ENCODE measurements around the gene MARK3. TPM values are rescaled to one million over a fixed set of nuclear protein-coding genes. Genes with fewer than 3 reads are reported as not detected.

Gene MARK3
- total and polyA plus RNA-seq, 2 donors from 2014 or later = 39.8 to 83.1 TPM

DNA sequence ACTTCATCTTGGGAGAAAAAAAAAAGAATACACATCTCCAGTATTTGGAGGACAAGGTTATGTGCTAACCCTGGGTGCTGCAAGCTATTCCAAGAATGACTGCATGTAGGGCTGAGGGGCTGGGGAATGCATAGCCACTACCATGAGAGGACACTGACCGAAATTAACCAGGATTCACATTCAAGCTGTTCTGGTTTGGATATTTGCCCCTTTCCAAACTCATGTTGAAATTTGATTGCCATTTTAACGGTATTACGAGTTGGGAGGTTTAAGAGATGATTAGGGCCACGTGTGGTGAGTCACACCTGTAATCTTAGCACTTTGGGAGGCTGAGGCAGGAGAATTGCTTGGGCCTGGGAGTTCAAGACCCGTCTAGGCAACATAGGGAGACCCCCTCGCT lies 18.5 kb upstream of the MARK3 start:
- no peak for FAIRE-seq

DNA sequence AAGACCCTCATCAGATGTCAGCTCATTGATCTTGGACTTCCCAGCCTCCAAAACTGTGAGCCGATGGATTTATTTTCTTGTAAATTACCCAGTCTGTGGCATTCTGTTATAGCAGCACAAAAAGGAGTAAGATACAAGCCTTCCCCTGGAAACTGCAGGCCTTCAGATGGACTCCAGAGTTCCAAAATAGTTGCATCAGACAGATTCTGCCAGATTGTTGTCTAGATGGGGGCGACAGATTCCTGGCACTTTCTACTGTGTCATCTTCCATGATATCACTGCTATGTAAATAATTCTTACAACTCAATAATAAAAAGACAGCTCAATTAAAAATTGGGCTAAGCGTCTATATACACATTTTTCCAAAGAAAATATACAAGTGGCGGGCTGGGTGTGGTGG lies 17.2 kb upstream of the MARK3 start:
- no peaks in the 10 kb centered on the region for H3K4me1 ChIP-seq (ENCODE audit: control insufficient read depth in 2 of 3, insufficient read depth in 2 of 3, low read depth in 1 of 3, low read length in 3 of 3)
- H3K4me3 ChIP-seq (ENCODE audit: low read length in 3 of 3) = no peak overlapping the region
- DNase-seq (no peak), FAIRE-seq (no peak)
- no peaks in the 10 kb centered on the region for H3K36me3 ChIP-seq (ENCODE audit: control insufficient read depth in 2 of 3, insufficient read depth in 3 of 3, low read length in 3 of 3)
- H3K9me3 ChIP-seq (ENCODE audit: control insufficient read depth in 2 of 3, insufficient read depth in 1 of 3, low read length in 3 of 3) = no peaks in the 10 kb centered on the region
- no peak overlapping the region for H3K9ac ChIP-seq (ENCODE audit: low read length in 3 of 3)
- no peak overlapping the region for H3K27ac ChIP-seq (ENCODE audit: low read depth in 2 of 2, low read length in 2 of 2)
- intact Hi-C loops (cut with DNase I) = no loop called here
- no peaks in the 10 kb centered on the region for H3K27me3 ChIP-seq (ENCODE audit: control insufficient read depth, insufficient read depth, low read length)
- TF ChIP-seq, protein P1, sequence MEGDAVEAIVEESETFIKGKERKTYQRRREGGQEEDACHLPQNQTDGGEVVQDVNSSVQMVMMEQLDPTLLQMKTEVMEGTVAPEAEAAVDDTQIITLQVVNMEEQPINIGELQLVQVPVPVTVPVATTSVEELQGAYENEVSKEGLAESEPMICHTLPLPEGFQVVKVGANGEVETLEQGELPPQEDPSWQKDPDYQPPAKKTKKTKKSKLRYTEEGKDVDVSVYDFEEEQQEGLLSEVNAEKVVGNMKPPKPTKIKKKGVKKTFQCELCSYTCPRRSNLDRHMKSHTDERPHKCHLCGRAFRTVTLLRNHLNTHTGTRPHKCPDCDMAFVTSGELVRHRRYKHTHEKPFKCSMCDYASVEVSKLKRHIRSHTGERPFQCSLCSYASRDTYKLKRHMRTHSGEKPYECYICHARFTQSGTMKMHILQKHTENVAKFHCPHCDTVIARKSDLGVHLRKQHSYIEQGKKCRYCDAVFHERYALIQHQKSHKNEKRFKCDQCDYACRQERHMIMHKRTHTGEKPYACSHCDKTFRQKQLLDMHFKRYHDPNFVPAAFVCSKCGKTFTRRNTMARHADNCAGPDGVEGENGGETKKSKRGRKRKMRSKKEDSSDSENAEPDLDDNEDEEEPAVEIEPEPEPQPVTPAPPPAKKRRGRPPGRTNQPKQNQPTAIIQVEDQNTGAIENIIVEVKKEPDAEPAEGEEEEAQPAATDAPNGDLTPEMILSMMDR (IDR thresholded peaks at IDR 0.05; ENCODE audit: borderline replicate concordance, extremely low read depth, insufficient read depth) = no peak

More for the DNA sequence above, 18.5 kb upstream of the MARK3 start:
- no peaks in the 10 kb centered on the region for H3K4me1 ChIP-seq (ENCODE audit: control insufficient read depth in 2 of 3, insufficient read depth in 2 of 3, low read depth in 1 of 3, low read length in 3 of 3)
- H3K27me3 ChIP-seq (ENCODE audit: control insufficient read depth, insufficient read depth, low read length) = no peaks in the 10 kb centered on the region
- no peak overlapping the region for H3K9ac ChIP-seq (ENCODE audit: low read length in 3 of 3)
- TF ChIP-seq, protein P1 (IDR thresholded peaks at IDR 0.05; ENCODE audit: borderline replicate concordance, extremely low read depth, insufficient read depth) = no peak
- H3K36me3 ChIP-seq (ENCODE audit: control insufficient read depth in 2 of 3, insufficient read depth in 3 of 3, low read length in 3 of 3) = no peaks in the 10 kb centered on the region
- intact Hi-C loops (cut with DNase I) = no loop called here
- H3K9me3 ChIP-seq (ENCODE audit: control insufficient read depth in 2 of 3, insufficient read depth in 1 of 3, low read length in 3 of 3) = no peaks in the 10 kb centered on the region
- no peak for DNase-seq
- no peak overlapping the region for H3K27ac ChIP-seq (ENCODE audit: low read depth in 2 of 2, low read length in 2 of 2)
- no peak overlapping the region for H3K4me3 ChIP-seq (ENCODE audit: low read length in 3 of 3)

DNA sequence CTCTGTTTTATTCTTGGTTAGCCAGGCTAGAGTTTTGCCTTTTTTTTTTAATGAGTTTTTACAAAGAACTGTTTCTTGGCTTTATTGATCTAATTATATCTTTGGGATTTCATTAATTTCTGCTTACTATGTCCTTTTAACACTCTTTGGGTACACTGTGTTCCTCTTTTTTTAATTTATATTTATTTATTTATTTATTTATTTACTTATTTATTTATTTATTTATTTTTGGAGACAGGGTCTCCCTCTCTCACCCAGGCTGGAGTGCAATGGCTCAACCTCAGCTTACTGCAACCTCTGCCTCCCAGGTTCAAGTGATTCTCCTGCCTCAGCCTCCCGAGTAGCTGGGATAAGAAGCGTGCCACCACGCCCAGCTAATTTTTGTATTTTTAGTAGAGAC lies 15.1 kb upstream of the MARK3 start:
- no peak for FAIRE-seq

More for the DNA sequence above, 15.1 kb upstream of the MARK3 start:
- Histone ChIP-seq H3K4me3 (ENCODE audit: low read length in 3 of 3) (no peak overlapping the region), H3K9me3 (ENCODE audit: control insufficient read depth in 2 of 3, insufficient read depth in 1 of 3, low read length in 3 of 3) (no peaks in the 10 kb centered on the region), H3K27ac (ENCODE audit: low read depth in 2 of 2, low read length in 2 of 2) (no peak overlapping the region), H3K27me3 (ENCODE audit: control insufficient read depth, insufficient read depth, low read length) (no peaks in the 10 kb centered on the region), H3K36me3 (ENCODE audit: control insufficient read depth in 2 of 3, insufficient read depth in 3 of 3, low read length in 3 of 3) (no peaks in the 10 kb centered on the region), H3K4me1 (ENCODE audit: control insufficient read depth in 2 of 3, insufficient read depth in 2 of 3, low read depth in 1 of 3, low read length in 3 of 3) (no peaks in the 10 kb centered on the region), H3K9ac (ENCODE audit: low read length in 3 of 3) (no peak overlapping the region)
- intact Hi-C loops (cut with DNase I) = no loop called here
- DNase-seq = no peak
- TF ChIP-seq, protein P1 (IDR thresholded peaks at IDR 0.05; ENCODE audit: borderline replicate concordance, extremely low read depth, insufficient read depth) = no peak
